SK-N-SH treated with all-trans-retinoic acid at 6 μM for 48 hours (cell line): Measurements from ENCODE around the gene GABRR3.

Experiments
- ARNTL ChIP-seq: fragments of 450-650 bp; formaldehyde crosslinking; IDR thresholded peaks from 2 replicates; pipeline ENCODE4 v1.5.0; 2020; ENCODE audit warnings: low read depth, mild to moderate bottlenecking, moderate library complexity, borderline replicate concordance
- ESRRG ChIP-seq: fragments of 250-450 bp; sonication (Bioruptor Pico); IDR thresholded peaks from 2 replicates; pipeline ENCODE4 v1.6.1; 2021; ENCODE audit warnings: mild to moderate bottlenecking
- RARB ChIP-seq: fragments of 250-450 bp; sonication (Bioruptor Pico); IDR thresholded peaks from 2 replicates; pipeline ENCODE4 v1.8.0; 2021; ENCODE audit warnings: mild to moderate bottlenecking, moderate library complexity
- ZFP3 ChIP-seq: fragments of 250-450 bp; sonication (Bioruptor Pico); IDR thresholded peaks from 2 replicates; pipeline ENCODE4 v1.5.0; 2020; ENCODE audit warnings: mild to moderate bottlenecking, moderate library complexity

DNA sequence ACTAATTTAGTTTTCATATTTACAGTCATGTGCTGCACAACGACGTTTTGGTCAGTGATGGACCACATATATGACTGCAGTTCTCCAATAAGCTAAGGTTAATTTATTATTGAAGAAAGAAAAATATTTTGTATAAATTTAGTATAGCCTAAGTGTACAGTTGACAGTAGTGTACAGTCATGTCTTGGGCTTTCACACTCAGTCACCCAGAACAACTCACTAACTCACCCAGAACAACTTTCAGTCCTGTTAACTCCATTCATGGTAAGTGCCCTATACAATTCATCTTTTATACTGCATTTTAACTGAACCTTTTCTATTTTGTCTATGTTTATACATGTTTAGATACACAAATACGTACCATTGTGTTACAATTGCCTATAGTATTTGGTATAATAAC lies 3.8 kb upstream of the GABRR3 start:
- TF ChIP-seq RARB (CRISPR knock-in tag) (no peak), ESRRG (no peak), ARNTL (CRISPR knock-in tag) (no peak), ZFP3 (CRISPR knock-in tag) (no peak)
